SJSA1 (cell line): ENCODE results near the gene RNF224. TPM values are rescaled to one million over a fixed set of nuclear protein-coding genes. Genes with fewer than 3 reads are reported as not detected.
"Not testable (repeated sequence)": the region's sequence is repeated elsewhere in the genome, so short reads cannot be mapped to it uniquely, and the experiment has no call there.

Source experiments
- DNase-seq, 2 experiments: peaks; one replicate each; pipeline ENCODE4 v3.0.0-alpha.2; 2015 to 2020; ENCODE audit warnings: low spot score in 2 of 2, low read depth in 1 of 2
- H3K27ac ChIP-seq: fragments of 250-450 bp; sonication (Bioruptor Pico); 2 replicates; pipeline ENCODE4 v1.5.1; 2020; ENCODE audit warnings: mild to moderate bottlenecking, moderate library complexity
- H3K27me3 ChIP-seq: fragments of 250-450 bp; sonication (Bioruptor Pico); replicated peaks from 2 replicates; pipeline ENCODE4 v1.5.1; 2020; ENCODE audit warnings: mild to moderate bottlenecking, moderate library complexity
- H3K36me3 ChIP-seq: fragments of 250-450 bp; sonication (Bioruptor Pico); 2 replicates; pipeline ENCODE4 v1.5.1; 2020; ENCODE audit warnings: mild to moderate bottlenecking
- H3K4me1 ChIP-seq: fragments of 250-450 bp; sonication (Bioruptor Pico); replicated peaks from 2 replicates; pipeline ENCODE4 v1.6.1; 2021; ENCODE audit warnings: mild to moderate bottlenecking
- H3K4me3 ChIP-seq: fragments of 250-450 bp; sonication (Bioruptor Pico); 2 replicates; pipeline ENCODE4 v1.5.1; 2020; ENCODE audit warnings: mild to moderate bottlenecking
- H3K9me3 ChIP-seq: fragments of 250-450 bp; sonication (Bioruptor Pico); replicated peaks from 2 replicates; pipeline ENCODE4 v1.5.1; 2020; ENCODE audit warnings: mild to moderate bottlenecking
- total RNA-seq: library from RNA; depleted of rRNA; stranded (reverse); fragments of >200 nt; shearing (Covaris generic); gene quantifications from 2 replicates; pipeline ENCODE4 v1.2.3, GENCODE V29; 2014

Gene RNF224
- total RNA-seq, 1 experiment from 2014 or later, result not detected

GRCh38 chr9:137251194-137251461 lies 23.8 kb downstream of the RNF224 start, which contains the start of gene STPG3:
STPG3 (plus strand) TSS chr9:137251286; CDS start chr9:137251287, 1 bp downstream.
- no peak for DNase-seq

GRCh38 chr9:137251490-137252268 lies 24.4 kb downstream of the RNF224 start:
- peaks cover 18% of the 10 kb centered on the region for H3K4me1 ChIP-seq
- H3K27me3 ChIP-seq, result no peaks in the 10 kb centered on the region
- H3K36me3 ChIP-seq, result peaks cover 16% of the 10 kb centered on the region
- DNase-seq, result no peak
- no peaks in the 10 kb centered on the region for H3K9me3 ChIP-seq
- no peak overlapping the region for H3K4me3 ChIP-seq
- H3K27ac ChIP-seq, result no peak overlapping the region

More at GRCh38 chr9:137251194-137251461, 23.8 kb downstream of the RNF224 start, which contains the start of gene STPG3:
- Histone ChIP-seq H3K27me3 (no peaks in the 10 kb centered on the region), H3K4me1 (peaks cover 12% of the 10 kb centered on the region), H3K9me3 (no peaks in the 10 kb centered on the region), H3K4me3 (no peak within 1 kb of the TSS), H3K27ac (no peak within 1 kb of the TSS), H3K36me3 (peaks cover 10% of the 10 kb centered on the region)

- H3K27me3 ChIP-seq, result no peaks in the 10 kb centered on the region
- DNase-seq, result no peak
- H3K4me3 ChIP-seq, result no peak overlapping the region
- H3K4me1 ChIP-seq, result peaks cover 19% of the 10 kb centered on the region
- H3K9me3 ChIP-seq, result no peaks in the 10 kb centered on the region
- H3K36me3 ChIP-seq, result peaks cover 21% of the 10 kb centered on the region
- no peak overlapping the region for H3K27ac ChIP-seq
Observed at GRCh38 chr9:137252555-137253506, 25.5 kb downstream of the RNF224 start.

- Histone ChIP-seq H3K27me3 (no peaks in the 10 kb centered on the region), H3K9me3 (no peaks in the 10 kb centered on the region), H3K4me1 (peaks cover 19% of the 10 kb centered on the region), H3K27ac (no peak overlapping the region), H3K36me3 (peaks cover 27% of the 10 kb centered on the region), H3K4me3 (peak overlapping the region; percentile 99)
- DNase-seq, result no peak
Observed at GRCh38 chr9:137253717-137254623, 26.7 kb downstream of the RNF224 start.

GRCh38 chr9:137254624-137255447 lies 27.5 kb downstream of the RNF224 start, which contains the start of gene NELFB:
NELFB (plus strand) TSS chr9:137255327.
- H3K36me3 ChIP-seq, result peaks cover 29% of the 10 kb centered on the region
- peak; percentile 78 to 91 for DNase-seq
- peak within 1 kb of the TSS; percentile 34 for H3K27ac ChIP-seq
- no peaks in the 10 kb centered on the region for H3K27me3 ChIP-seq
- H3K4me1 ChIP-seq, result peaks cover 19% of the 10 kb centered on the region
- H3K9me3 ChIP-seq, result no peaks in the 10 kb centered on the region
- peak within 1 kb of the TSS; percentile 99 for H3K4me3 ChIP-seq

- no peaks in the 10 kb centered on the region for H3K27me3 ChIP-seq
- peak in 1 of 2 experiments; percentile 48 for DNase-seq
- H3K27ac ChIP-seq, result peak overlapping the region; percentile 34
- H3K4me3 ChIP-seq, result peak overlapping the region; percentile 99
- H3K4me1 ChIP-seq, result peaks cover 19% of the 10 kb centered on the region
- H3K36me3 ChIP-seq, result peaks cover 31% of the 10 kb centered on the region
- no peaks in the 10 kb centered on the region for H3K9me3 ChIP-seq
Observed at GRCh38 chr9:137255448-137256114, 28.3 kb downstream of the RNF224 start.

- Histone ChIP-seq H3K9me3 (no peaks in the 10 kb centered on the region), H3K4me3 (peak overlapping the region; percentile 99), H3K36me3 (peaks cover 32% of the 10 kb centered on the region), H3K27ac (no peak overlapping the region), H3K27me3 (no peaks in the 10 kb centered on the region), H3K4me1 (peaks cover 19% of the 10 kb centered on the region)
- DNase-seq, result no peak
Observed at GRCh38 chr9:137256362-137256761, 29.1 kb downstream of the RNF224 start.

- no peak overlapping the region for H3K27ac ChIP-seq
- peaks cover 19% of the 10 kb centered on the region for H3K4me1 ChIP-seq
- no peak for DNase-seq
- no peaks in the 10 kb centered on the region for H3K9me3 ChIP-seq
- H3K36me3 ChIP-seq, result peaks cover 32% of the 10 kb centered on the region
- no peaks in the 10 kb centered on the region for H3K27me3 ChIP-seq
- no peak overlapping the region for H3K4me3 ChIP-seq
Observed at GRCh38 chr9:137256856-137257255, 29.6 kb downstream of the RNF224 start.

- H3K4me1 ChIP-seq, H3K27ac ChIP-seq, H3K4me3 ChIP-seq, H3K27me3 ChIP-seq, DNase-seq, H3K9me3 ChIP-seq: not testable (repeated sequence)
- peaks cover 44% of the 10 kb centered on the region for H3K36me3 ChIP-seq
Observed at GRCh38 chr9:137262173-137262908, 35.0 kb downstream of the RNF224 start.

GRCh38 chr9:137262909-137263285 lies 35.6 kb downstream of the RNF224 start:
- H3K4me3 ChIP-seq, result no peak overlapping the region
- no peak overlapping the region for H3K27ac ChIP-seq
- no peak for DNase-seq
- no peaks in the 10 kb centered on the region for H3K4me1 ChIP-seq
- no peaks in the 10 kb centered on the region for H3K27me3 ChIP-seq
- no peaks in the 10 kb centered on the region for H3K9me3 ChIP-seq
- H3K36me3 ChIP-seq, result peaks cover 46% of the 10 kb centered on the region

GRCh38 chr9:137263506-137263905 lies 36.2 kb downstream of the RNF224 start:
- H3K9me3 ChIP-seq, result no peaks in the 10 kb centered on the region
- peaks cover 1% of the 10 kb centered on the region for H3K4me1 ChIP-seq
- H3K27me3 ChIP-seq, result no peaks in the 10 kb centered on the region
- H3K36me3 ChIP-seq, result peaks cover 51% of the 10 kb centered on the region
- H3K4me3 ChIP-seq, result no peak overlapping the region
- DNase-seq, result no peak
- H3K27ac ChIP-seq, result no peak overlapping the region

- DNase-seq, result no peak
- no peaks in the 10 kb centered on the region for H3K27me3 ChIP-seq
- peaks cover 7% of the 10 kb centered on the region for H3K4me1 ChIP-seq
- H3K9me3 ChIP-seq, result no peaks in the 10 kb centered on the region
- no peak overlapping the region for H3K27ac ChIP-seq
- no peak overlapping the region for H3K4me3 ChIP-seq
- peaks cover 52% of the 10 kb centered on the region for H3K36me3 ChIP-seq
Observed at GRCh38 chr9:137264067-137264466, 36.8 kb downstream of the RNF224 start.
